Measurements from ENCODE around the gene DSG2. TPM values are rescaled to one million over a fixed set of nuclear protein-coding genes. Genes with fewer than 3 reads are reported as not detected.

Gene DSG2
- total RNA-seq, 4 donors from 2014 or later, result 13.9 to 35.4 (median 24.1) TPM

DNA sequence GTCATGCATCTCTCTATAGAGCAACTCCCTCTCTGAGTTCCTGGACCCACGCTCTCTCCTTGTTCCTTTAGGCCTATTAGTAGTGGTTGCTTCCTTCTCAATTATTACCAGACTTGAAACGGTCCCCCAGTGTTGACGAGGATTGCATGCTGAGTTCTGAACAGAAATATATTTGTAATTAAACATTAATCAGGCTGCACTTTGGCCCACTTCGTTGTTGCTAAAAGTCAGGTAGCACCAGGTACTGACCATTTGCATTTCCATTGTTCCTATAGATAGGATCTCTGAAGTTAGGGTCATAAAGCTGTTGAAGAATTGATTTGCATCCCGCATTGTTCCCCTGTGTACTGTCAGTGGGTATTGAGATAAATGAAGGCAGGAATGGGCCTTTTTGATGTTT lies 56.8 kb downstream of the DSG2 start:
- H3K9me3 ChIP-seq, result no peaks in the 10 kb centered on the region
- TF ChIP-seq, protein P1, sequence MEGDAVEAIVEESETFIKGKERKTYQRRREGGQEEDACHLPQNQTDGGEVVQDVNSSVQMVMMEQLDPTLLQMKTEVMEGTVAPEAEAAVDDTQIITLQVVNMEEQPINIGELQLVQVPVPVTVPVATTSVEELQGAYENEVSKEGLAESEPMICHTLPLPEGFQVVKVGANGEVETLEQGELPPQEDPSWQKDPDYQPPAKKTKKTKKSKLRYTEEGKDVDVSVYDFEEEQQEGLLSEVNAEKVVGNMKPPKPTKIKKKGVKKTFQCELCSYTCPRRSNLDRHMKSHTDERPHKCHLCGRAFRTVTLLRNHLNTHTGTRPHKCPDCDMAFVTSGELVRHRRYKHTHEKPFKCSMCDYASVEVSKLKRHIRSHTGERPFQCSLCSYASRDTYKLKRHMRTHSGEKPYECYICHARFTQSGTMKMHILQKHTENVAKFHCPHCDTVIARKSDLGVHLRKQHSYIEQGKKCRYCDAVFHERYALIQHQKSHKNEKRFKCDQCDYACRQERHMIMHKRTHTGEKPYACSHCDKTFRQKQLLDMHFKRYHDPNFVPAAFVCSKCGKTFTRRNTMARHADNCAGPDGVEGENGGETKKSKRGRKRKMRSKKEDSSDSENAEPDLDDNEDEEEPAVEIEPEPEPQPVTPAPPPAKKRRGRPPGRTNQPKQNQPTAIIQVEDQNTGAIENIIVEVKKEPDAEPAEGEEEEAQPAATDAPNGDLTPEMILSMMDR (IDR thresholded peaks at IDR 0.05), result no peak
- TF ChIP-seq POLR2AphosphoS5 (IDR thresholded peaks at IDR 0.05) (no peak), POLR2A (IDR thresholded peaks at IDR 0.05) (no peak), EP300 (IDR thresholded peaks at IDR 0.05) (no peak)
- no peak overlapping the region for H3K4me3 ChIP-seq
- H3K27ac ChIP-seq, result no peak overlapping the region
- DNase-seq (ENCODE audit: low spot score in 2 of 2), result no peak
- H3K36me3 ChIP-seq, result no peaks in the 10 kb centered on the region
- H3K27me3 ChIP-seq, result no peaks in the 10 kb centered on the region
- WGBS, result 83% methylated on average over 5 of the region's 5 CpGs
- H3K4me1 ChIP-seq, result peaks cover 3% of the 10 kb centered on the region

DNA sequence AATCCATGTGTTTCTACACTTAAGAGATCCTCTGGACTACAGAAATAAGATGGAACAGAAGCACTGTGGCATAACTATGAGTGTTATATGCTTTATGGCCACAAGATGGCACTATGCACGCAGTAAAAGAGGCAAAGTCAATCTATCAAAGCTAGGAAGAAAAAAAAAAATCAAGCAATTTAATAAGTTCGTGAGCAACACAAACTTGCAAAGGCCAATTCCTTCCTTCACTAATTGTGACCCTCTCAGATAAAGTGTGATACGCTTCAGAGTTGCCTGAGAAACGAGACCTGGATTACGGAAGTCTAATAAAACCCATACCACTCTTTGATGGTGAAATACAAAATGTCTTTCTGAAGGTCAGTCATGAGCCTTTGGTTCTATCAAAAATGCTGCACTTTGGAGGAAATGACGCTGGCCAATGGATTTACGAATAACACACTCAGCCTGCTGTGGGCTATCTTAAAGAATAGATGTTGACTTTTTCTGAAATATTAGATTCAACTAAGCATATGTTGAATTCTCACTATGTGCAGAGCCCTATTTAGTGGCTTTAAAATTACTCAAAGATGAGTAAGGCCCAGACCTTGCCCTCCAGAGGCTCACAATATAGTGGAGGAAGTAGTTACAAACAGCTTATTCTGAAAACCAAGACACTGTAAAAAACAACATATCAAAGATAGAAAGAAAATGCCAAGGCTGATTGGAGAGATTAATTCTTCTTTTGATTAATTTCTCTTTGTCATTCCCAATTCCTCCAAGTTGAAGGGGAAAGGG lies 58.2 kb downstream of the DSG2 start:
- no peak for TF ChIP-seq POLR2A (IDR thresholded peaks at IDR 0.05)
- TF ChIP-seq, protein P1 (IDR thresholded peaks at IDR 0.05), result peak; percentile 39 to 61
- TF ChIP-seq POLR2AphosphoS5 (IDR thresholded peaks at IDR 0.05), result no peak
- no peak for TF ChIP-seq EP300 (IDR thresholded peaks at IDR 0.05)
- 20% methylated on average over 7 of the region's 7 CpGs for WGBS

DNA sequence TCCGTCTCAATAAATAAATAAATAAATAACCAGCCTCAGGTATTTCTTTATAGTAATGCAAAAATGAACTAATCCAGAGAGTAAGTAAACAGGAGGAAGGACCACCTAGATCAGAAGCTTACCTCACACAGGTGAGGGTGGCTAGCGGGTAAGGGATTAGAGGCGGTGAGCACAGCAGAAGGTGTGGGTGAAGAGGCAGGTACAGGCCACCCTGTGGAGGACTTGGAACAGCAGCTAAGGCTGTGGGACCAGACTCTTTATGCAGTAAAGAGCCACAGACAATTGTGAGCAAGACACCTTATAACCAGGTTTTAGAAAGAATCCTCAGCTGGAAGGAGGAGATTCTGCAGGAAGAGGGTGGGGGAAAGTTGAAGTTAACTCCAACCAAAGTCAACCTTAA lies 59.5 kb downstream of the DSG2 start:
- Histone ChIP-seq H3K9me3 (no peaks in the 10 kb centered on the region), H3K4me3 (no peak overlapping the region), H3K27me3 (no peaks in the 10 kb centered on the region), H3K36me3 (no peaks in the 10 kb centered on the region), H3K4me1 (peaks cover 3% of the 10 kb centered on the region), H3K27ac (no peak overlapping the region)
- DNase-seq (ENCODE audit: low spot score in 2 of 2), result no peak
- no peak for TF ChIP-seq POLR2AphosphoS5 (IDR thresholded peaks at IDR 0.05)
- no peak for TF ChIP-seq POLR2A (IDR thresholded peaks at IDR 0.05)
- TF ChIP-seq, protein P1 (IDR thresholded peaks at IDR 0.05), result no peak
- TF ChIP-seq EP300 (IDR thresholded peaks at IDR 0.05), result no peak
- 93% methylated on average over 3 of the region's 3 CpGs for WGBS

More for the DNA sequence above, 58.2 kb downstream of the DSG2 start:
- Histone ChIP-seq H3K36me3 (no peaks in the 10 kb centered on the region), H3K27ac (no peak overlapping the region), H3K4me3 (no peak overlapping the region), H3K27me3 (no peaks in the 10 kb centered on the region), H3K4me1 (peaks cover 3% of the 10 kb centered on the region), H3K9me3 (no peaks in the 10 kb centered on the region)
- no peak for DNase-seq (ENCODE audit: low spot score in 2 of 2)

DNA sequence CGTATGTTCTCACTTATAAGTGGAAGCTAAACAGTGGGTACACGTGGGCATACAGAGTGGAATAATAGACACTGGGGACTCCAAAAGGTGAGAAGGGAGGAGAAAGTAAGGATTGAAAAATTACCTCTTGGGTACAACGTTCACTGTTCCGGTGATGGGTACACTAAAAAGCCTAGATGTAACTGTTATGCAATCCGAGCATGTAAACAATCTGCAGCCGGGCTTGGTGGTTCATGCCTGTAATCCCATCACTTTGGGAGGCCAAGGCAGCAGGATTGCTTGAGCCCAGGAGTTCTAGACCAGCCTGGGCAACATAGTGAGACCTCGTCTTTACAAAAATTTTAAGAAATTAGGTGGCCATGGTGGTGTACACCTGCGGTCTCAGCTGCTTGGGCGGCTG lies 60.6 kb downstream of the DSG2 start:
- Histone ChIP-seq H3K27me3 (no peaks in the 10 kb centered on the region), H3K9me3 (no peaks in the 10 kb centered on the region), H3K4me3 (no peak overlapping the region), H3K27ac (no peak overlapping the region), H3K36me3 (no peaks in the 10 kb centered on the region), H3K4me1 (peaks cover 3% of the 10 kb centered on the region)
- DNase-seq (ENCODE audit: low spot score in 2 of 2), result no peak
- WGBS, result 78% methylated on average over 9 of the region's 9 CpGs
- TF ChIP-seq POLR2A (IDR thresholded peaks at IDR 0.05) (no peak), POLR2AphosphoS5 (IDR thresholded peaks at IDR 0.05) (no peak), EP300 (IDR thresholded peaks at IDR 0.05) (no peak)
- TF ChIP-seq, protein P1 (IDR thresholded peaks at IDR 0.05), result no peak

DNA sequence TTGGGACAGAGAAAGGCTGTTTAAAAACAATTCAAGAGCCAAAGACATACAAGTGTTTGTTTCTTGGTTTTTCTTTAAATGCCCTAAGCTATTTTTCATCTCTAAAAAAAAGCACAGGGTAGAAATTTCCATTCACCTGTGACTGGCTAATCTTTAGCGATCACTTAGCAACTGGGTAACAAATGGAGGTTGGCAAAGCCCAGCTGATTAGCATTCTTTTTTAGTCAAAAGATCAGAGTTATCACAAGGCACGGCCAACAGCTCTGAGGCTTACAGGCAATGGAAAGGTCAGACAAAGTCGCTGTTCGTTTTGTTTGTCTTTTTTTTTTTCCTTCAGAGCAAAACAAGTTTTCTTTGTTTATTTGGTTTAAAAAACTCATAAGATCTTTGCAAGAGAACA lies 64.7 kb downstream of the DSG2 start:
- H3K36me3 ChIP-seq, result no peaks in the 10 kb centered on the region
- 44% methylated on average over 4 of the region's 4 CpGs for WGBS
- no peak overlapping the region for H3K27ac ChIP-seq
- no peaks in the 10 kb centered on the region for H3K27me3 ChIP-seq
- H3K4me3 ChIP-seq, result no peak overlapping the region
- H3K9me3 ChIP-seq, result no peaks in the 10 kb centered on the region
- no peak for DNase-seq (ENCODE audit: low spot score in 2 of 2)
- no peaks in the 10 kb centered on the region for H3K4me1 ChIP-seq
- TF ChIP-seq POLR2AphosphoS5 (IDR thresholded peaks at IDR 0.05), result no peak
- TF ChIP-seq EP300 (IDR thresholded peaks at IDR 0.05), result no peak
- TF ChIP-seq, protein P1 (IDR thresholded peaks at IDR 0.05), result no peak
- TF ChIP-seq POLR2A (IDR thresholded peaks at IDR 0.05), result no peak

Measured in suprapubic skin (tissue), 4 donors.